ENCODE measurements around the gene SLC18A3.
A peak's percentile ranks its signal among the peaks of the same experiment; 100 is the strongest.

The SLC18A3 gene

GRCh38 chr10:49595713-49596492, 14.2 kb upstream of the SLC18A3 start:
- no peak for DNase-seq

GRCh38 chr10:49596493-49596809, 13.7 kb upstream of the SLC18A3 start:
- no peak for DNase-seq

GRCh38 chr10:49596836-49597235, 13.3 kb upstream of the SLC18A3 start:
- DNase-seq, result no peak

GRCh38 chr10:49597426-49598163, 12.5 kb upstream of the SLC18A3 start:
- no peak for DNase-seq

GRCh38 chr10:49598164-49598856, 11.8 kb upstream of the SLC18A3 start:
- DNase-seq, result no peak

- no peak for DNase-seq
These were observed 11.1 kb upstream of the SLC18A3 start for GRCh38 chr10:49598986-49599385.

GRCh38 chr10:49599546-49599945, 10.6 kb upstream of the SLC18A3 start:
- no peak for DNase-seq

- no peak for DNase-seq
These were observed 10.1 kb upstream of the SLC18A3 start for GRCh38 chr10:49600046-49600445.

- DNase-seq, result no peak
These were observed 9.2 kb upstream of the SLC18A3 start for GRCh38 chr10:49600781-49601400.

- DNase-seq, result no peak
These were observed 8.3 kb upstream of the SLC18A3 start for GRCh38 chr10:49601857-49602256.

- DNase-seq, result no peak
These were observed 7.6 kb upstream of the SLC18A3 start for GRCh38 chr10:49602380-49603023.

- peak in 5 of 56 donors; percentile 5 to 18 (median 7) for DNase-seq
These were observed 4.7 kb upstream of the SLC18A3 start for GRCh38 chr10:49605216-49605938.

- DNase-seq, result no peak
These were observed 4.1 kb upstream of the SLC18A3 start for GRCh38 chr10:49605939-49606509.

GRCh38 chr10:49606981-49607535, 3.1 kb upstream of the SLC18A3 start:
- peak in 13 of 56 donors; percentile 3 to 45 (median 11) for DNase-seq

GRCh38 chr10:49608166-49609005, 1.7 kb upstream of the SLC18A3 start:
- no peak for DNase-seq

GRCh38 chr10:49609006-49609282, 1.2 kb upstream of the SLC18A3 start:
- DNase-seq, result no peak

GRCh38 chr10:49609283-49610113, 612 bp upstream of the SLC18A3 start:
- DNase-seq, result no peak

- DNase-seq, result no peak
These were observed 502 bp downstream of the SLC18A3 start for GRCh38 chr10:49610458-49611165.
